Measurements from ENCODE around the gene NLGN2.

NLGN2 gene

GRCh38 chr17:7435676-7436555, 28.3 kb downstream of the NLGN2 start:
- in situ Hi-C loops (cut with HindIII; ENCODE audit: low sequenced_read_pairs) = no loop called here

- in situ Hi-C loops (cut with HindIII; ENCODE audit: low sequenced_read_pairs) = no loop called here
Observed at GRCh38 chr17:7436556-7437368, 29.1 kb downstream of the NLGN2 start.

GRCh38 chr17:7437369-7437863, 29.8 kb downstream of the NLGN2 start:
- in situ Hi-C loops (cut with HindIII; ENCODE audit: low sequenced_read_pairs) = no loop called here

GRCh38 chr17:7437950-7438614, 30.4 kb downstream of the NLGN2 start:
- in situ Hi-C loops (cut with HindIII; ENCODE audit: low sequenced_read_pairs) = no loop called here

GRCh38 chr17:7438656-7439460, 31.2 kb downstream of the NLGN2 start:
- in situ Hi-C loops (cut with HindIII; ENCODE audit: low sequenced_read_pairs) = no loop called here

GRCh38 chr17:7439462-7440112, 31.9 kb downstream of the NLGN2 start, which contains the start of gene FGF11:
Gene FGF11, plus strand, starts transcription at chr17:7439512. Its CDS starts 109 bp downstream, at chr17:7439621.
- in situ Hi-C loops (cut with HindIII; ENCODE audit: low sequenced_read_pairs) = no loop called here

- in situ Hi-C loops (cut with HindIII; ENCODE audit: low sequenced_read_pairs) = no loop called here
Observed at GRCh38 chr17:7440113-7440833, 32.6 kb downstream of the NLGN2 start.

- in situ Hi-C loops (cut with HindIII; ENCODE audit: low sequenced_read_pairs) = no loop called here
Observed at GRCh38 chr17:7440834-7441195, 33.2 kb downstream of the NLGN2 start.

- in situ Hi-C loops (cut with HindIII; ENCODE audit: low sequenced_read_pairs) = no loop called here
Observed at GRCh38 chr17:7441266-7441665, 33.6 kb downstream of the NLGN2 start.

- in situ Hi-C loops (cut with HindIII; ENCODE audit: low sequenced_read_pairs) = no loop called here
Observed at GRCh38 chr17:7442142-7442541, 34.5 kb downstream of the NLGN2 start.

- in situ Hi-C loops (cut with HindIII; ENCODE audit: low sequenced_read_pairs) = no loop called here
Observed at GRCh38 chr17:7443499-7444485, 36.1 kb downstream of the NLGN2 start.

- in situ Hi-C loops (cut with HindIII; ENCODE audit: low sequenced_read_pairs) = no loop called here
Observed at GRCh38 chr17:7444682-7445618, 37.3 kb downstream of the NLGN2 start, which contains the start of gene CHRNB1. Gene CHRNB1, plus strand, starts transcription at chr17:7445061. Its CDS starts 67 bp downstream, at chr17:7445128.

GRCh38 chr17:7445619-7445968, 37.9 kb downstream of the NLGN2 start:
- in situ Hi-C loops (cut with HindIII; ENCODE audit: low sequenced_read_pairs) = no loop called here

GRCh38 chr17:7448461-7448860, 40.8 kb downstream of the NLGN2 start:
- in situ Hi-C loops (cut with HindIII; ENCODE audit: low sequenced_read_pairs) = no loop called here

- in situ Hi-C loops (cut with HindIII; ENCODE audit: low sequenced_read_pairs) = loop anchor here (25.0 kb wide), 1 partner anchor 102 kb away; the partner anchor contains the start of genes SENP3 and TNFSF13
Observed at GRCh38 chr17:7459961-7460545, 52.4 kb downstream of the NLGN2 start.

Data from endothelial cell of hepatic sinusoid (primary cell).